ENCODE measurements around the gene GSS. TPM values are rescaled to one million over a fixed set of nuclear protein-coding genes. Genes with fewer than 3 reads are reported as not detected.

The GSS gene
- total RNA-seq, 1 donor from 2014 or later = 17.2 TPM

DNA sequence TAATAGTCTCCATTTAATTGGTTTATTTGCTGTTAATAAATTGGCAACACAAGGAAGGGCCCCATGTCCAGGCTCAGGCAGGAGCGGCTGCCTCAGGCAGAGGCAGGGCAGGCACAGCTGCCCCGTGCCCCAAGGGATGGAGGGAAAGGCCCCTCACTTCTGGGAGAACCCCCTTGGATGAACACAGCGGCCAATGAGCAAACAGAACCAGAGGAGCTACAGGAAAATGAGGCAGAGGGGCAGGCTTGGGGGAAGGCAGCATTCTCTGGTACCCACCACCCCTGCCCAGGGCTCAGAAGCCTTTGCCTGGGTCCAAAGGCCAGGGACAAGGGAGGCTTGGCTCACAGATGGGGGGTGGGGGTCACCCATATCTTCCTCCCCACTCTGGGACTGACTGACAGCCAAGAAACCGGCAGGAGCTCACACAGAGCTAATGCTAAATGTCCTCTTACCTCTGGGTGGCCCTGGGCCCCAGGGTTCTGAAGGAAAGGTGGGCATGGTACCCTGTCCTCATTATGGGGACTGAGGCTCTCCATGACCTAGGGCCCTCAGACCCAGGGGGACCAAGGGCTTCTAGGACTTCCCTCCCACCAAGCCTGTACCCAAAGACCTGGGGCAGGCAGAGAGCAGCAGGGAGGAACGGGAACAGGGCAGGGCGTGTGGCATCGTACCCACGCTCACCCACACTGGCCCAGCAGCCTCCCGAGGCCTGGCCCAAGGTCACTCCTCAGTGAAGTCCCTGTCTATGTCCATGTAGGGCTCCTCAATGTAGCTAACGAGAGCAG, 47.0 kb upstream of the GSS start:
- H3K27me3 ChIP-seq (ENCODE audit: low read depth) = no peaks in the 10 kb centered on the region
- H3K4me3 ChIP-seq = no peak overlapping the region
- H3K9me3 ChIP-seq (replicated peaks) = no peaks in the 10 kb centered on the region
- TF ChIP-seq, protein P1, sequence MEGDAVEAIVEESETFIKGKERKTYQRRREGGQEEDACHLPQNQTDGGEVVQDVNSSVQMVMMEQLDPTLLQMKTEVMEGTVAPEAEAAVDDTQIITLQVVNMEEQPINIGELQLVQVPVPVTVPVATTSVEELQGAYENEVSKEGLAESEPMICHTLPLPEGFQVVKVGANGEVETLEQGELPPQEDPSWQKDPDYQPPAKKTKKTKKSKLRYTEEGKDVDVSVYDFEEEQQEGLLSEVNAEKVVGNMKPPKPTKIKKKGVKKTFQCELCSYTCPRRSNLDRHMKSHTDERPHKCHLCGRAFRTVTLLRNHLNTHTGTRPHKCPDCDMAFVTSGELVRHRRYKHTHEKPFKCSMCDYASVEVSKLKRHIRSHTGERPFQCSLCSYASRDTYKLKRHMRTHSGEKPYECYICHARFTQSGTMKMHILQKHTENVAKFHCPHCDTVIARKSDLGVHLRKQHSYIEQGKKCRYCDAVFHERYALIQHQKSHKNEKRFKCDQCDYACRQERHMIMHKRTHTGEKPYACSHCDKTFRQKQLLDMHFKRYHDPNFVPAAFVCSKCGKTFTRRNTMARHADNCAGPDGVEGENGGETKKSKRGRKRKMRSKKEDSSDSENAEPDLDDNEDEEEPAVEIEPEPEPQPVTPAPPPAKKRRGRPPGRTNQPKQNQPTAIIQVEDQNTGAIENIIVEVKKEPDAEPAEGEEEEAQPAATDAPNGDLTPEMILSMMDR (IDR thresholded peaks at IDR 0.05; ENCODE audit: borderline replicate concordance) = no peak
- H3K36me3 ChIP-seq = peaks cover 100% of the 10 kb centered on the region
- DNase-seq = peak; percentile 14
- peaks cover 26% of the 10 kb centered on the region for H3K4me1 ChIP-seq
- intact Hi-C loops (cut with micrococcal nuclease) = no loop called here
- peak overlapping the region; percentile 62 for H3K27ac ChIP-seq (replicated peaks)

GRCh38 chr20:35001596-35002362, 46.2 kb upstream of the GSS start:
- peak overlapping the region; percentile 62 for H3K27ac ChIP-seq (replicated peaks)
- no peaks in the 10 kb centered on the region for H3K27me3 ChIP-seq (ENCODE audit: low read depth)
- DNase-seq = peak; percentile 12
- H3K4me3 ChIP-seq = no peak overlapping the region
- TF ChIP-seq, protein P1 (IDR thresholded peaks at IDR 0.05; ENCODE audit: borderline replicate concordance) = no peak
- H3K36me3 ChIP-seq = peaks cover 100% of the 10 kb centered on the region
- intact Hi-C loops (cut with micrococcal nuclease) = no loop called here
- no peaks in the 10 kb centered on the region for H3K9me3 ChIP-seq (replicated peaks)
- peaks cover 26% of the 10 kb centered on the region for H3K4me1 ChIP-seq

GRCh38 chr20:35000922-35001595, 45.5 kb upstream of the GSS start:
- Histone ChIP-seq H3K4me3 (no peak overlapping the region), H3K27me3 (ENCODE audit: low read depth) (no peaks in the 10 kb centered on the region), H3K9me3 (replicated peaks) (no peaks in the 10 kb centered on the region), H3K27ac (replicated peaks) (peak overlapping the region; percentile 23), H3K36me3 (peaks cover 100% of the 10 kb centered on the region), H3K4me1 (peaks cover 26% of the 10 kb centered on the region)
- peak; percentile 12 for DNase-seq
- intact Hi-C loops (cut with micrococcal nuclease) = no loop called here
- TF ChIP-seq, protein P1 (IDR thresholded peaks at IDR 0.05; ENCODE audit: borderline replicate concordance) = no peak

DNA sequence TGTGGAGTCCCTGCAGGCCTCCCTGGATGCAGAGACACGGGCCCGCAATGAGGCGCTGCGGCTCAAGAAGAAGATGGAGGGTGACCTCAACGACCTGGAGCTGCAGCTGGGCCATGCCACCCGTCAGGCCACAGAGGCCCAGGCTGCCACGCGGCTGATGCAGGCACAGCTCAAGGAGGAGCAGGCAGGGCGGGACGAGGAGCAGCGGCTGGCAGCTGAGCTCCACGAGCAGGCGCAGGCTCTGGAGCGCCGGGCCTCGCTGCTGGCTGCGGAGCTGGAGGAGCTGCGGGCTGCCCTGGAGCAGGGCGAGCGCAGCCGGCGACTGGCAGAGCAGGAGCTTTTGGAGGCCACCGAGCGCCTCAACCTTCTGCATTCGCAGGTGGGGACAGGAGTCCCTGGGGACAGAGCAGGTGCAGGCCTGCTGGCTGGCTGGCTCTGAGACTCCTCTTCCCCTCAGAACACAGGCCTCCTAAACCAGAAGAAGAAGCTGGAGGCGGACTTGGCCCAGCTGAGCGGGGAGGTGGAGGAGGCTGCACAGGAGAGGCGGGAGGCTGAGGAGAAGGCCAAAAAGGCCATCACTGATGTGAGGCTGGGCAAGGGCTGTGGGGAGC, 44.8 kb upstream of the GSS start:
- Histone ChIP-seq H3K4me1 (peaks cover 27% of the 10 kb centered on the region), H3K27me3 (ENCODE audit: low read depth) (no peaks in the 10 kb centered on the region), H3K4me3 (no peak overlapping the region), H3K9me3 (replicated peaks) (no peaks in the 10 kb centered on the region), H3K27ac (replicated peaks) (peak overlapping the region; percentile 23), H3K36me3 (peaks cover 100% of the 10 kb centered on the region)
- peak; percentile 12 for DNase-seq
- TF ChIP-seq, protein P1 (IDR thresholded peaks at IDR 0.05; ENCODE audit: borderline replicate concordance) = no peak
- intact Hi-C loops (cut with micrococcal nuclease) = no loop called here

- Histone ChIP-seq H3K27me3 (ENCODE audit: low read depth) (no peaks in the 10 kb centered on the region), H3K4me1 (peaks cover 28% of the 10 kb centered on the region), H3K36me3 (peaks cover 100% of the 10 kb centered on the region), H3K27ac (replicated peaks) (no peak overlapping the region), H3K4me3 (no peak overlapping the region), H3K9me3 (replicated peaks) (no peaks in the 10 kb centered on the region)
- DNase-seq = no peak
- TF ChIP-seq, protein P1 (IDR thresholded peaks at IDR 0.05; ENCODE audit: borderline replicate concordance) = no peak
- intact Hi-C loops (cut with micrococcal nuclease) = no loop called here
These were observed 44.2 kb upstream of the GSS start for GRCh38 chr20:34999782-35000181.
